ENCODE data around the gene RMRP. TPM values are rescaled to one million over a fixed set of nuclear protein-coding genes. Genes with fewer than 3 reads are reported as not detected.
A peak's percentile ranks its signal among the peaks of the same experiment; 100 is the strongest.
"Not testable (repeated sequence)": the region's sequence is repeated elsewhere in the genome, so short reads cannot be mapped to it uniquely, and the experiment has no call there.

The RMRP gene
- polyA plus RNA-seq, 1 donor: not detected

GRCh38 chr9:35656348-35656747 is 1.5 kb downstream of the RMRP start:
- H3K4me3 ChIP-seq (ENCODE audit: low read length): no peak overlapping the region
- H3K36me3 ChIP-seq (ENCODE audit: control insufficient read depth, insufficient read depth, low read length): peaks cover 11% of the 10 kb centered on the region
- no peak for DNase-seq
- WGBS (ENCODE audit: insufficient coverage, low lambda C conversion rate): no CpG with 5 or more reads among the region's 17 CpGs
- H3K27me3 ChIP-seq (ENCODE audit: control insufficient read depth, insufficient read depth, low read length): no peaks in the 10 kb centered on the region
- peaks cover 3% of the 10 kb centered on the region for H3K9me3 ChIP-seq (ENCODE audit: control insufficient read depth, low read depth, low read length)
- H3K4me1 ChIP-seq (ENCODE audit: control insufficient read depth, insufficient read depth, low read length): peaks cover 14% of the 10 kb centered on the region
- no peak overlapping the region for H3K27ac ChIP-seq (ENCODE audit: low read length)

- peaks cover 3% of the 10 kb centered on the region for H3K9me3 ChIP-seq (ENCODE audit: control insufficient read depth, low read depth, low read length)
- 100% methylated on average over 1 of the region's 2 CpGs for WGBS (ENCODE audit: insufficient coverage, low lambda C conversion rate)
- DNase-seq: no peak
- H3K27me3 ChIP-seq (ENCODE audit: control insufficient read depth, insufficient read depth, low read length): no peaks in the 10 kb centered on the region
- H3K27ac ChIP-seq (ENCODE audit: low read length): no peak overlapping the region
- H3K4me3 ChIP-seq (ENCODE audit: low read length): no peak overlapping the region
- H3K36me3 ChIP-seq (ENCODE audit: control insufficient read depth, insufficient read depth, low read length): no peaks in the 10 kb centered on the region
- H3K4me1 ChIP-seq (ENCODE audit: control insufficient read depth, insufficient read depth, low read length): peaks cover 9% of the 10 kb centered on the region
Observed at GRCh38 chr9:35653611-35654010, 4.2 kb downstream of the RMRP start.

GRCh38 chr9:35652829-35653209 is 5.0 kb downstream of the RMRP start:
- Histone ChIP-seq H3K36me3 (ENCODE audit: control insufficient read depth, insufficient read depth, low read length) (no peaks in the 10 kb centered on the region), H3K9me3 (ENCODE audit: control insufficient read depth, low read depth, low read length) (peaks cover 3% of the 10 kb centered on the region), H3K4me3 (ENCODE audit: low read length) (no peak overlapping the region), H3K27ac (ENCODE audit: low read length) (no peak overlapping the region), H3K4me1 (ENCODE audit: control insufficient read depth, insufficient read depth, low read length) (peaks cover 9% of the 10 kb centered on the region), H3K27me3 (ENCODE audit: control insufficient read depth, insufficient read depth, low read length) (no peaks in the 10 kb centered on the region)
- WGBS (ENCODE audit: insufficient coverage, low lambda C conversion rate): 100% methylated on average over 2 of the region's 8 CpGs
- no peak for DNase-seq

- H3K27me3 ChIP-seq (ENCODE audit: control insufficient read depth, insufficient read depth, low read length): no peaks in the 10 kb centered on the region
- no peaks in the 10 kb centered on the region for H3K36me3 ChIP-seq (ENCODE audit: control insufficient read depth, insufficient read depth, low read length)
- peak in 1 of 2 donors; percentile 53 for DNase-seq
- peaks cover 12% of the 10 kb centered on the region for H3K4me1 ChIP-seq (ENCODE audit: control insufficient read depth, insufficient read depth, low read length)
- no peak overlapping the region for H3K4me3 ChIP-seq (ENCODE audit: low read length)
- H3K27ac ChIP-seq (ENCODE audit: low read length): no peak overlapping the region
- WGBS (ENCODE audit: insufficient coverage, low lambda C conversion rate): no CpG with 5 or more reads among the region's 7 CpGs
- no peaks in the 10 kb centered on the region for H3K9me3 ChIP-seq (ENCODE audit: control insufficient read depth, low read depth, low read length)
Observed at GRCh38 chr9:35651956-35652828, 5.6 kb downstream of the RMRP start.

GRCh38 chr9:35650341-35651158 is 7.3 kb downstream of the RMRP start, which contains the start of gene SIT1:
SIT1 (minus strand) TSS chr9:35650931; CDS start chr9:35650853, 78 bp downstream.
- no peak for DNase-seq
- no peaks in the 10 kb centered on the region for H3K27me3 ChIP-seq (ENCODE audit: control insufficient read depth, insufficient read depth, low read length)
- no peak within 1 kb of the TSS for H3K27ac ChIP-seq (ENCODE audit: low read length)
- no peak within 1 kb of the TSS for H3K4me3 ChIP-seq (ENCODE audit: low read length)
- no peaks in the 10 kb centered on the region for H3K36me3 ChIP-seq (ENCODE audit: control insufficient read depth, insufficient read depth, low read length)
- no CpG with 5 or more reads among the region's 22 CpGs for WGBS (ENCODE audit: insufficient coverage, low lambda C conversion rate)
- no peaks in the 10 kb centered on the region for H3K9me3 ChIP-seq (ENCODE audit: control insufficient read depth, low read depth, low read length)
- H3K4me1 ChIP-seq (ENCODE audit: control insufficient read depth, insufficient read depth, low read length): peaks cover 8% of the 10 kb centered on the region

- H3K4me1 ChIP-seq (ENCODE audit: control insufficient read depth, insufficient read depth, low read length): peaks cover 8% of the 10 kb centered on the region
Observed at GRCh38 chr9:35649431-35650340, 8.1 kb downstream of the RMRP start.

GRCh38 chr9:35646533-35647265 is 11.1 kb downstream of the RMRP start:
- Histone ChIP-seq H3K4me3 (ENCODE audit: low read length) (peak overlapping the region; percentile 73), H3K4me1 (ENCODE audit: control insufficient read depth, insufficient read depth, low read length) (peaks cover 4% of the 10 kb centered on the region), H3K9me3 (ENCODE audit: control insufficient read depth, low read depth, low read length) (no peaks in the 10 kb centered on the region), H3K27me3 (ENCODE audit: control insufficient read depth, insufficient read depth, low read length) (no peaks in the 10 kb centered on the region), H3K27ac (ENCODE audit: low read length) (peak overlapping the region; percentile 96), H3K36me3 (ENCODE audit: control insufficient read depth, insufficient read depth, low read length) (no peaks in the 10 kb centered on the region)
- WGBS (ENCODE audit: insufficient coverage, low lambda C conversion rate): no CpG with 5 or more reads among the region's 58 CpGs
- peak; percentile 94 to 95 for DNase-seq

More at GRCh38 chr9:35649431-35650340, 8.1 kb downstream of the RMRP start:
- Histone ChIP-seq H3K9me3 (ENCODE audit: control insufficient read depth, low read depth, low read length) (no peaks in the 10 kb centered on the region), H3K36me3 (ENCODE audit: control insufficient read depth, insufficient read depth, low read length) (no peaks in the 10 kb centered on the region), H3K27ac (ENCODE audit: low read length) (no peak overlapping the region), H3K27me3 (ENCODE audit: control insufficient read depth, insufficient read depth, low read length) (no peaks in the 10 kb centered on the region), H3K4me3 (ENCODE audit: low read length) (no peak overlapping the region)
- no peak for DNase-seq
- WGBS (ENCODE audit: insufficient coverage, low lambda C conversion rate): no CpG with 5 or more reads among the region's 26 CpGs

- no peaks in the 10 kb centered on the region for H3K36me3 ChIP-seq (ENCODE audit: control insufficient read depth, insufficient read depth, low read length)
- WGBS (ENCODE audit: insufficient coverage, low lambda C conversion rate): no CpG with 5 or more reads among the region's 11 CpGs
- peak; percentile 79 to 93 for DNase-seq
- peaks cover 4% of the 10 kb centered on the region for H3K4me1 ChIP-seq (ENCODE audit: control insufficient read depth, insufficient read depth, low read length)
- peak overlapping the region; percentile 96 for H3K27ac ChIP-seq (ENCODE audit: low read length)
- H3K27me3 ChIP-seq (ENCODE audit: control insufficient read depth, insufficient read depth, low read length): no peaks in the 10 kb centered on the region
- H3K9me3 ChIP-seq (ENCODE audit: control insufficient read depth, low read depth, low read length): no peaks in the 10 kb centered on the region
- peak overlapping the region; percentile 73 for H3K4me3 ChIP-seq (ENCODE audit: low read length)
Observed at GRCh38 chr9:35646153-35646532, 11.7 kb downstream of the RMRP start.

GRCh38 chr9:35645736-35646135 is 12.1 kb downstream of the RMRP start:
- H3K9me3 ChIP-seq (ENCODE audit: control insufficient read depth, low read depth, low read length); DNase-seq: not testable (repeated sequence)
- WGBS (ENCODE audit: insufficient coverage, low lambda C conversion rate): no CpG with 5 or more reads among the region's 10 CpGs

More at GRCh38 chr9:35645736-35646135, 12.1 kb downstream of the RMRP start:
- Histone ChIP-seq H3K4me3 (ENCODE audit: low read length) (peak overlapping the region; percentile 73), H3K27ac (ENCODE audit: low read length) (peak overlapping the region; percentile 96)
- H3K36me3 ChIP-seq (ENCODE audit: control insufficient read depth, insufficient read depth, low read length); H3K4me1 ChIP-seq (ENCODE audit: control insufficient read depth, insufficient read depth, low read length); H3K27me3 ChIP-seq (ENCODE audit: control insufficient read depth, insufficient read depth, low read length): not testable (repeated sequence)
